ENCODE data around the gene GPC6. TPM values are rescaled to one million over a fixed set of nuclear protein-coding genes. Genes with fewer than 3 reads are reported as not detected.

Gene GPC6
- total RNA-seq, 1 donor from 2014 or later: not detected

DNA sequence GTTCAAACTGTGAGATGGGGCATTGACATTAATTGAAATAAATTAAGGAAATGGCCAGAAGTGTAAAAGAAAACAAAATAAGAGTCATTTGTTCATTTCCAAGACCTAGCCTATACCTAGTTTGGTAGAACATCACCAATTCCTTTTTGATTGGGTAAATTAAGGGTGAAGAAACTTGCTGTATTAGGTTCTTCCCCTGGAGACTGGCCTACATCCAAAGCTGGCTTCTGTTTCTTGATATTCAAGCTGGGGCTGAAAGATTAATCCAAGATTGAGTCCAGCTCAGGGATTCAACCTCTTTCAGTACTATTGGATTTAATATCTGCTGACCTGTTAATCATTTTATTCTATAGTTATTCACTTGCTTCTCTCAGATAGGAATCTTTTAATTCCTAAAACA, 183.2 kb downstream of the GPC6 start:
- no peak overlapping the region for H3K4me3 Mint-ChIP-seq
- no peaks in the 10 kb centered on the region for H3K4me1 Mint-ChIP-seq
- no peak for DNase-seq
- intact Hi-C loops (cut with micrococcal nuclease): no loop called here
- H3K27me3 Mint-ChIP-seq: no peaks in the 10 kb centered on the region
- H3K9me3 Mint-ChIP-seq: no peaks in the 10 kb centered on the region
- H3K36me3 Mint-ChIP-seq (ENCODE audit: low read depth): no peaks in the 10 kb centered on the region
- H3K27ac Mint-ChIP-seq: no peak overlapping the region

DNA sequence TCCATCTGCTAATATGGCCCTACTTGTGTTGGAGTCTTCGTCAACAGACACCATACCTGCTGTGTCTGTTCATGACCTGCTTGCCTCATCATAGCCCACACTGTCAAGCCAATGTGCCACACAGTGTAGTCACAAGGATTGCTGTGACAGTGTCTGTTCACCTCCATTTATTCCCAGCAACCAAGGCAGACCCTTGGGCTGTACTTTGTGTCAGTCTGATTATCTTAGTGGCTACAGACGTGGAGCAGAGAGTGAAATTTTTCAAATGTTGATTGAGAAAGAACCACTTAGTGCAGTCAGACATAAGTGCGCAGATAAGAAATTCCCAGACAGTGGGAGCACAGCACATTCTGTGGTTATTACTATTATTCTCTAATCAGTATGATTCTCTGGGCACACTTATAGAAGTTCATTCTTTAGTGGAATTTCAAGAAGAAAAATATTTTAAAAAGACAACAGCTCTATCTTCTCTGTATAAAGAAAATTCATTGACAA, 184.6 kb downstream of the GPC6 start:
- H3K4me3 Mint-ChIP-seq: no peak overlapping the region

DNA sequence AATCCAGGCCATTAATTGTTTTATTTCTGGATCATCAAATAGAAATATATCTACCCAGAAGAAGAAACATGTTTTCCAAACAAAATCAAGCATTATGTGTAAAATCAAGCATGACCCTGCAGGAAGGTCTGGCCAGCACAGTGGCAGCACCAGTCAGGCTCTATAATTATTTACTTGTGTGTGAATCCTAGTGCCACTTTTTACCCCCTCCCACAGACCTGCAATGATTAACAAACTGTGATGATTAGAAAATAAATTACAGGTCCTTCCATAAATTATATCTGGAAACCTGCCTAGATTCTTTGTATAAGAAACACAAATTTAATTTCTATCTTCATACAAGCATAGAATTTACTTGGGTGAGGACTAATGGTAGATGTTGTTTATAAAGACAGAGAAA, 186.1 kb downstream of the GPC6 start:
- intact Hi-C loops (cut with micrococcal nuclease): no loop called here
- Mint-ChIP-seq H3K4me1 (no peaks in the 10 kb centered on the region), H3K27me3 (no peaks in the 10 kb centered on the region), H3K36me3 (ENCODE audit: low read depth) (no peaks in the 10 kb centered on the region), H3K4me3 (no peak overlapping the region), H3K27ac (no peak overlapping the region), H3K9me3 (no peaks in the 10 kb centered on the region)
- no peak for DNase-seq

More for the DNA sequence above, 184.6 kb downstream of the GPC6 start:
- intact Hi-C loops (cut with micrococcal nuclease): no loop called here
- Mint-ChIP-seq H3K9me3 (no peaks in the 10 kb centered on the region), H3K4me1 (no peaks in the 10 kb centered on the region), H3K27me3 (no peaks in the 10 kb centered on the region), H3K36me3 (ENCODE audit: low read depth) (no peaks in the 10 kb centered on the region), H3K27ac (no peak overlapping the region)
- DNase-seq: no peak

DNA sequence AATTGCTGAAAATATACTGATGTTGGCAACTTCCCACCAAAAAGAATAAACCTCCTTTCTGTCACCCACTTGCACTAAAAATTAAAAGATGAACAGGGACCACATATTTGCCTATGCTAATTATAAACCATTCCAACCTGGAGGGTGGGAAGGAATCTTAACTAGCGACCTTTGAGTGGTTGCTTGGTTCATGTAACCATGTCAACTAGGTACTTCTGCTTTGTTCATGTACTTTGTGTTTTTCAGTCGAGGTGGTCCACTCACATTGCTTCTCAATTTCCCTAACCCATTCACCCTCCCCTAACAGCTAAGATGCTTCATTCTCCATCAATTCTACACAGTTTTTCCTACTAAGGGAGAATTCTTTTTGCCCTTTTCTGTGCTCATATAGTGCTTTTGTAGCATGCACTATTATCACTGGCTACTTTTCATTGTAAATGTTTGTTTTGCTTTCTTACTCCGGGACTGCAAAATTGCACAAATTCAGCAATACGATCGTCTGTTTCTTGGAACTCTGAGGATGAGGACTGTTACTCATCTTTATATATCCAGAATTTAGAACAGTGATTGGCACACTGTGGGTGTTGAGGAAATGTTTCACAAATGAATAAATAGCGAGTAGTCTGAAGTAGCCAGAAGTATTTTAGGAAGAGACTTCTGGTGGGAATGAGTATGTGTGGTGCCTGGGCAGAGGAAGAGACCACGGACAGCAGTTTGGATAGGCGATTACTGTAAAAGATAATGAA, 187.5 kb downstream of the GPC6 start:
- Mint-ChIP-seq H3K9me3 (no peaks in the 10 kb centered on the region), H3K4me1 (no peaks in the 10 kb centered on the region), H3K36me3 (ENCODE audit: low read depth) (no peaks in the 10 kb centered on the region), H3K27ac (no peak overlapping the region), H3K4me3 (no peak overlapping the region), H3K27me3 (no peaks in the 10 kb centered on the region)
- intact Hi-C loops (cut with micrococcal nuclease): no loop called here
- no peak for DNase-seq

DNA sequence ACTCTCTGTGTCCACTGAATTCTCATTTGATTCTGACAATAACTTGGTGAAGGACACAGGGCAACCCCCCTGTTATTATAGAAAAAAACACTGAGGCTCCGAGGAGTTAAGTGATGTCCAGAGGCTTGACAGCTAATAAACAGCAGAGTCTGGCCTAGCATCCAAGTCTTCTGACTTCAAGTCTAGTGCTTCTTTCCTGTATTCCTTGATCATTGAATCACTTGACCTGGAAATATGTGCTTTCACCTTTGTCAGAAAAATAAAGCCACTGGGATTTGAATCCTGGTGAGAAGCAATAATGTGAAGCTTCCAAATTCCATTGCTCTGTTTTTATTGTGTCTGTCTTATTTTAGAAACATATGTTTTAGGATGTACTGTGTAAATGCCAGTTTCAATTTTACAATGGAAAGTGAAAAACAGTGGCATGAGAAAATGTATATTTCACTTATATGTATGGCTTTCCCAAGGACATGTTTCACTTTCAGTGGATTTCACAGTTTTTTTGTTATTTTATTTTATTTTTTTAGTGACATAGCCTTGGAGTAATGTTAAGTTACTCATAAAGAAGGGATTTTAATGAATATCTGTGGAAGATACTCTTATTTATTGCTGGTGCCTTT, 190.2 kb downstream of the GPC6 start:
- no peak overlapping the region for H3K27ac Mint-ChIP-seq
- no peaks in the 10 kb centered on the region for H3K27me3 Mint-ChIP-seq
- no peaks in the 10 kb centered on the region for H3K4me1 Mint-ChIP-seq
- intact Hi-C loops (cut with micrococcal nuclease): no loop called here
- DNase-seq: no peak
- no peaks in the 10 kb centered on the region for H3K36me3 Mint-ChIP-seq (ENCODE audit: low read depth)
- H3K4me3 Mint-ChIP-seq: no peak overlapping the region
- no peaks in the 10 kb centered on the region for H3K9me3 Mint-ChIP-seq

DNA sequence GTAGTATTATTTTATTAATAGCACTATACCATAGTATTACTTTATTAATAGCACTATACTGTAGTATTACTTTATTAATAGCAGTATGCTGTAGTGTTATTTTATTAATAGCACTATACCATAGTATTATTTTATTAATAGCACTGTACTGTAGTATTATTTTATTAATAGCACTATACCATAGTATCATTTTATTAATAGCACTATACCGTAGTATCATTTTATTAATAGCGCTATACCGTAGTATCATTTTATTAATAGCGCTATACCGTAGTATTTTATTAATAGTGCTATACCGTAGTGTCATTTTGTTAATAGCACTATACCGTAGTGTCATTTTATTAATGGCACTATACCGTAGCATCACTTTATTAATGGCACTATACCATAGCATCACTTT, 191.8 kb downstream of the GPC6 start:
- H3K9me3 Mint-ChIP-seq: no peaks in the 10 kb centered on the region
- intact Hi-C loops (cut with micrococcal nuclease): no loop called here
- no peaks in the 10 kb centered on the region for H3K27me3 Mint-ChIP-seq
- no peaks in the 10 kb centered on the region for H3K4me1 Mint-ChIP-seq
- H3K36me3 Mint-ChIP-seq (ENCODE audit: low read depth): no peaks in the 10 kb centered on the region
- H3K27ac Mint-ChIP-seq: no peak overlapping the region
- DNase-seq: no peak
- H3K4me3 Mint-ChIP-seq: no peak overlapping the region

DNA sequence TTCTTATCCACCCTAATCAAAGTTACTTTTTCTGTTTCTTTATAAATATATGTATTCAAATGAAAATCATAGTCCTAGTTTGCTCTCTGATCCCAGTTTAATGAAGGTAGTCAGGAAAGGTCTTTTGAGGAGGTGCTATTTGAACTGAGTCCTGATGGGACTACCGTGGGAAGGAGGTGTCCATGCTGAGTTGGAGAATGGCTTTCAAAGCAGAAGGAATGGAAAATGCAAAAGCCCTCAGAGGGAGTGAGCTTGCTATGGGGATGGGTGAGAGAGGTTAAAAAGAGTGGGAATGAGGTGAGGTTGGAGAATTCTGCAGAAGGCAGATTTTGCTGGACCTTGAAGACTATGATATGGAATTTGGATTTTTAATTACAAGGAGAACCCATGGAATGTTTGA, 193.6 kb downstream of the GPC6 start:
- Mint-ChIP-seq H3K36me3 (ENCODE audit: low read depth) (no peaks in the 10 kb centered on the region), H3K9me3 (no peaks in the 10 kb centered on the region), H3K4me1 (no peaks in the 10 kb centered on the region), H3K4me3 (no peak overlapping the region), H3K27ac (no peak overlapping the region), H3K27me3 (no peaks in the 10 kb centered on the region)
- DNase-seq: no peak
- intact Hi-C loops (cut with micrococcal nuclease): loop anchor here (10.0 kb wide), 1 partner anchor 945 kb away; no protein-coding TSS in a partner anchor

DNA sequence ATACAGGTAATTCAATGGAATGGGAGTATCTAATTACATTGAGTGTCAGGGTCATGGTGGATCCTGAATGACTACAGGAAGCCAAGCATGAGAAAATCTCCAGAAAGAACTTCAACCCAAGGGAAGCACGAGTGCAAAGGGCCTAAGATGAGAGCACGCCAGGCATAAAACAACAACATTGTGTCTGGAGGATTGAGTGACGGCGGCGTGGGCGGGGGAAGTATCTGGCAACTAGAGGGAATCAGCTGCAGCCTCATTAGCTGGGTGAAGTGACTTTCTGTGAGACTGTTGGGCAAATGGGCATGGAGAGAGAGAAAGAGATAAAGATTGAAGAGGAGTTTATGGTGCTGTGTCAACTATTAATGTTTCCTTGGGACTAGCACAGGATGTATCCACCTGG, 194.3 kb downstream of the GPC6 start:
- no peaks in the 10 kb centered on the region for H3K4me1 Mint-ChIP-seq
- no peaks in the 10 kb centered on the region for H3K27me3 Mint-ChIP-seq
- H3K36me3 Mint-ChIP-seq (ENCODE audit: low read depth): no peaks in the 10 kb centered on the region
- intact Hi-C loops (cut with micrococcal nuclease): loop anchor here (10.0 kb wide), 1 partner anchor 944 kb away; no protein-coding TSS in a partner anchor
- H3K27ac Mint-ChIP-seq: no peak overlapping the region
- H3K9me3 Mint-ChIP-seq: peaks cover 3% of the 10 kb centered on the region
- no peak for DNase-seq
- H3K4me3 Mint-ChIP-seq: no peak overlapping the region

DNA sequence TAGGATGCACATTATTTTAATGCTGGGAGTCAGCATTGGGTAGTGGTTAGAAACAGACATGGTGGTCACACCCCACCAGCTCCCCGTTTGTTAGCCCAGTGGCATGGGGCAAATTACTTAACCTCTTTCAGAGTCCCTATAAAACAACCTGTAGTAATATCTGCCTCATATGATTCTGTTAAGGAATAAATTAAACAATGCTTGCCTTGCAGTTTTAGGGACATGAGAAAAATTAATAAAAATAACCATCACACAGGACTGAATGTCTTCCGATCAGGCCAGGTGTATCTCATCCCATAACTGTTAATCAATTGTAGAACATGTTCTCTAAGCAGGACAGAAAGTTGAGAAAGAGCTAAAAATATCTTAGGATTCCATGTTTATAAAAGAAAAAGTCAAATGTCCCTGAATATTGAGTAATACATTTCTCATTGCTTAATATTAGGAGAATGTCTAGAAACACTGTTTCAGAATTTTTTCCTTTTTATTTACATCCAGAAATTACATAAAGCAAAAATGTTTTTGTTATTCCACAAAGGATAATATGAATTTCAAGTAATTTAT, 196.5 kb downstream of the GPC6 start:
- no peak overlapping the region for H3K4me3 Mint-ChIP-seq
- H3K4me1 Mint-ChIP-seq: no peaks in the 10 kb centered on the region
- H3K36me3 Mint-ChIP-seq (ENCODE audit: low read depth): no peaks in the 10 kb centered on the region
- H3K27me3 Mint-ChIP-seq: no peaks in the 10 kb centered on the region
- H3K27ac Mint-ChIP-seq: no peak overlapping the region
- no peak for DNase-seq
- intact Hi-C loops (cut with micrococcal nuclease): loop anchor here (10.0 kb wide), 1 partner anchor 942 kb away; no protein-coding TSS in a partner anchor
- peaks cover 4% of the 10 kb centered on the region for H3K9me3 Mint-ChIP-seq

DNA sequence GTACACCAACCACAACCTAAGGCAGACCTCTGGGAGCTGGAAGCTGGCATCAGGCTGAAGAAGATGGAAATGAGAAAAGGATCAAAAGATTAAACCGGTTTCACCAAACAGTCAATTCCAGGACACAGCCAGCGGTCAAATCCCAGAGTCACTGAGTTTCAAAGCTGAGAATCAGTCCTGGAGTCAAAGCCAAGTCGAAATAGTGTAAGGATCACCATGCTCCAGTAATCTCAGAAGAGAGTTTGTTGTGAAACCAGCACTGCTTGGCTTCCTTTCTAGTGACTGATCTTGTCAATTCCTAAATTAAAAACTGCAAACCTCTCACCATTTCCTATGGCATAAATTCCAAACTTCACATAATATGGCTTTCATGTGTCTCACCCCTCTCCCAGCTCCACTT, 198.8 kb downstream of the GPC6 start:
- DNase-seq: no peak
- Mint-ChIP-seq H3K27me3 (no peaks in the 10 kb centered on the region), H3K36me3 (ENCODE audit: low read depth) (no peaks in the 10 kb centered on the region), H3K4me3 (no peak overlapping the region), H3K4me1 (no peaks in the 10 kb centered on the region), H3K9me3 (peaks cover 4% of the 10 kb centered on the region), H3K27ac (no peak overlapping the region)
- intact Hi-C loops (cut with micrococcal nuclease): loop anchor here (10.0 kb wide), 1 partner anchor 939 kb away; no protein-coding TSS in a partner anchor

DNA sequence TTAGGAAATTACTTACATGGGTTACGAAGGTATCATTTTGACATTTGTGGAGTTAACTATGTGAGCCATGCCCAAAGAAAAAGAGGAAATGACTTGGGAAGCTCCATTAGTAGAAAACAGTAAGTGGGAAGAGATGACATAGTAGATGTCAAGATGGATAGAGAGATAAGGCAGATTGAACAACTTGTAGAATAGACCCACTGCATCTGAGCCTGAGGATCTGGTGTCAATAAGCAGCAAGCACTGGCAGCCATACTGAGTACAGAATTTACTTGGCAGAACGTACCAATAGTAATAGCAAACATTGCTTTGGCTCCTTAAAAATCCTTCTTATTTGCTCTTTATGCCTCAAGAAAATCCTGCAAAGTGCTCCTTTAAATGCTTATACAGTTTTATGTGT, 203.8 kb downstream of the GPC6 start:
- intact Hi-C loops (cut with micrococcal nuclease): no loop called here
- peaks cover 4% of the 10 kb centered on the region for H3K9me3 Mint-ChIP-seq
- H3K27me3 Mint-ChIP-seq: no peaks in the 10 kb centered on the region
- H3K27ac Mint-ChIP-seq: no peak overlapping the region
- H3K4me1 Mint-ChIP-seq: no peaks in the 10 kb centered on the region
- H3K4me3 Mint-ChIP-seq: no peak overlapping the region
- no peak for DNase-seq
- no peaks in the 10 kb centered on the region for H3K36me3 Mint-ChIP-seq (ENCODE audit: low read depth)

DNA sequence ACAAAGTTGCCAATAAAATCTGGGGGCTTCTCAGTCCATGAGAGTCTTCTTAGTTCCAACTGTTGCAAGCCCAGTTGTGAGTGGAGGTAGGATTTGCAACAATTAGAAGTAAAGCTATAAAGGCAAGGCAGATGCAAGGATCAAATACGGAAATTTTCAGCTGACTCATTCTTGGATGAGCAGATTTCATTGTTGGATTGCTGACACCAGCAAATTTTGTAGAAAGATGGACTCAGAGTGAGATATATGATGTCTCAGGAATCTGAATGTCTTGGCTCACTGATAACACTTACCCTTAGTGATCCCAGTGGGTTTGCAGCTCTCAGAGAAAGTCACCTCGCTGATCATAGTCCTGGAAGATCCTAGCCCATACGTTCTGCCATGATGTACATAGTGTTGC, 209.0 kb downstream of the GPC6 start:
- intact Hi-C loops (cut with micrococcal nuclease): no loop called here
- no peak for DNase-seq

DNA sequence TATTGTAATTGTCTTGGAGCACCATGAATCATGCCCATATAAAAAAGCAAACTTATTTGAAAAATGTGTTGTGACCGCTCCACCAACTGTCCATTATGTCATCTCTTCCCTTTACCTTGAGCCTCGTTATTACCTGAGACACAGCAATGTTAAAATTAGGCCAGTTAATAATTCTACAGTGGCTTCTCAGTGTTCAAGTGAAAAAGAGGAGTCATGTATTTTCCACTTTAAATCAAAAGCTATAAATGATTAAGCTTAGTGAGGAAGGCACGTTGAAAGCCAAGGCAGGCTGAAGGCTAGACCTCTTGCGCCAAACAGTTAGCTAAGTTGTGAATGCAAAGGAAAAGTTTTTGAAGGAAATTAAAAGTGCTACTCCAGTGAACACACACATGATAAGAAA, 210.5 kb downstream of the GPC6 start:
- peaks cover 5% of the 10 kb centered on the region for H3K9me3 Mint-ChIP-seq
- H3K27ac Mint-ChIP-seq: no peak overlapping the region
- no peaks in the 10 kb centered on the region for H3K27me3 Mint-ChIP-seq
- no peaks in the 10 kb centered on the region for H3K36me3 Mint-ChIP-seq (ENCODE audit: low read depth)
- intact Hi-C loops (cut with micrococcal nuclease): no loop called here
- H3K4me1 Mint-ChIP-seq: no peaks in the 10 kb centered on the region
- DNase-seq: no peak
- H3K4me3 Mint-ChIP-seq: no peak overlapping the region

More for the DNA sequence above, 209.0 kb downstream of the GPC6 start:
- H3K4me1 Mint-ChIP-seq: no peaks in the 10 kb centered on the region
- no peak overlapping the region for H3K27ac Mint-ChIP-seq
- H3K4me3 Mint-ChIP-seq: no peak overlapping the region
- H3K27me3 Mint-ChIP-seq: no peaks in the 10 kb centered on the region
- H3K36me3 Mint-ChIP-seq (ENCODE audit: low read depth): no peaks in the 10 kb centered on the region
- peaks cover 5% of the 10 kb centered on the region for H3K9me3 Mint-ChIP-seq

DNA sequence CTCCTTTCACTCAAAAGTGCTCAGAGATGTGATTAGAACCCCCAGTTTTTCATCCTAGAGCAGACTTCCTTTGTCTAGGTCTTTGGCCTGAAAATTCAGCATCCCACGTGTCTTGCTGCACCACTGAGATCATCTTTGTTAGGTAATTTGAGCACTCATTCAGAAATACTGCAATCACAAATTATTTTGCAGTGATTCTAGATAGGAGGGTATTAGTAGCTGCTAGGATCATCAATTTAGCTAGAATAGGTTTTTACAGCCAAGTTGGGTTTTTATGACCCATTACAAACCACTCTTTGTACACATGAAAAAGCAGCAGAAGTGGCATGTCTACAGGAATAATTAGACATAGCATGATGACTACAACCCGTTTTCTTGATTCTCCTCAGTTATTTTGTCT, 219.6 kb downstream of the GPC6 start:
- no peak overlapping the region for H3K27ac Mint-ChIP-seq
- intact Hi-C loops (cut with micrococcal nuclease): no loop called here
- H3K9me3 Mint-ChIP-seq: no peaks in the 10 kb centered on the region
- H3K4me1 Mint-ChIP-seq: no peaks in the 10 kb centered on the region
- H3K27me3 Mint-ChIP-seq: no peaks in the 10 kb centered on the region
- no peak overlapping the region for H3K4me3 Mint-ChIP-seq
- no peaks in the 10 kb centered on the region for H3K36me3 Mint-ChIP-seq (ENCODE audit: low read depth)
- no peak for DNase-seq

Data from activated CD4-positive, alpha-beta T cell treated with anti-CD3 and anti-CD28 coated beads, Interleukin-2, amount 10 ng/mL, durations not matched to agents 24 days and 14 days (primary cell).